ENCODE data around the gene NCS1. TPM values are rescaled to one million over a fixed set of nuclear protein-coding genes. Genes with fewer than 3 reads are reported as not detected.
A peak's percentile ranks its signal among the peaks of the same experiment; 100 is the strongest.

The NCS1 gene
- total RNA-seq, 4 donors from 2014 or later: 105 to 231 (median 127) TPM

DNA sequence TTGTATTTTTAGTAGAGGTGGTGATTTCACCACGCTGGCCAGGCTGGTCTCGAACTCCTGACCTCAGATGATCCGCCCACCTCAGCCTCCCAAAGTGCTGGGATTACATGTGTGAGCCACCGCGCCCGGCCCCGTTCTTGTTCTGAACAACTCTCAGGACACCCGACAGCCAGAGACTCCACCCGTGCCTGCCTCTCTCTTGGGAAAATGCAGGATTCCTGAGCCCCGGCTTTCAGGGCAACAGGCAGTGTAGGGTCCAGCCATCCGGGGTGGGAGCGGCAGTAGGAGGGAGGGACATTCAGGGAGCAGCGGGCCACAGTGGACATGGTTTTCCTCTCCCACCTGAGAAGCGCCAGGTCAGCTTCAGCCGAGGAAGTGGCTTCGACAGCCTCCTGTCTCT is 34.4 kb downstream of the NCS1 start:
- peaks cover 0 to 63% (median 9%) of the 10 kb centered on the region in 3 donors for H3K4me1 ChIP-seq

DNA sequence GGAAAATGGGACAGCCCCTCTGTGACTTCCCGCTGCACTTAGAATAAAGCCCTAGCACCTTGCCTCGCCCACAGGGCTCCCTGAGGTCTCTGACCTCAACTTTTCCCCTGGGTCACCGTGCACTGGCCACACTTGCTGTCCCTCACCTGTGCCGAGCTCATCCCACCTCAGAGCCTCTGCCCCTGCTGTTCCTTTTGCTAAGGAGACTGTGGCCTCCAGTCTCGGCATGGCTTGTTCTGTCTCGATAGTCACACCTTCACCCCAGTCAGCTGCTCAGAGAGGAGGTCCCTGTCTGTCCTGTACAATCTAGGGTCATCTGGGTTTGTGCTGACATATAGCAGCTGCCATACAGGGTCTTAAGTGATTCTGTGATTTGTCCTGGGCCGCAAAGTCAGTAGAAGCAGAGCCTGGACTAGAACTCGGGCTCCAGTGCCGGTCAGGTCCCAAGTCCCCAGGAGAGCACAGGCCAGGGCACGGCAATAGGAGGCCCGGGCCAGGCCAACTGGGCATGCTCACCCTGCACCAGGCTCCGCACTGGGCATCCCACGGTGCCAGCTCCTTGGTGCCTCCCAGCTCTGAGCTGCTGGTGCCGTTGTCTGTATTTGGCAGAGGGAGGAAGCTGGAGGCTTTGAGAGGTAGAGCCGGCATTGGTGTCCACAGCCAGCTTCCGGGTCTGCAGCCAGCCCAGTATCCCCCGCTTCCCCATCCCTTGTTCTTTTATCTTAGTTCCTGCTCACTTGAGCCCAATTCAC is 35.2 kb downstream of the NCS1 start:
- TF ChIP-seq, protein P1, sequence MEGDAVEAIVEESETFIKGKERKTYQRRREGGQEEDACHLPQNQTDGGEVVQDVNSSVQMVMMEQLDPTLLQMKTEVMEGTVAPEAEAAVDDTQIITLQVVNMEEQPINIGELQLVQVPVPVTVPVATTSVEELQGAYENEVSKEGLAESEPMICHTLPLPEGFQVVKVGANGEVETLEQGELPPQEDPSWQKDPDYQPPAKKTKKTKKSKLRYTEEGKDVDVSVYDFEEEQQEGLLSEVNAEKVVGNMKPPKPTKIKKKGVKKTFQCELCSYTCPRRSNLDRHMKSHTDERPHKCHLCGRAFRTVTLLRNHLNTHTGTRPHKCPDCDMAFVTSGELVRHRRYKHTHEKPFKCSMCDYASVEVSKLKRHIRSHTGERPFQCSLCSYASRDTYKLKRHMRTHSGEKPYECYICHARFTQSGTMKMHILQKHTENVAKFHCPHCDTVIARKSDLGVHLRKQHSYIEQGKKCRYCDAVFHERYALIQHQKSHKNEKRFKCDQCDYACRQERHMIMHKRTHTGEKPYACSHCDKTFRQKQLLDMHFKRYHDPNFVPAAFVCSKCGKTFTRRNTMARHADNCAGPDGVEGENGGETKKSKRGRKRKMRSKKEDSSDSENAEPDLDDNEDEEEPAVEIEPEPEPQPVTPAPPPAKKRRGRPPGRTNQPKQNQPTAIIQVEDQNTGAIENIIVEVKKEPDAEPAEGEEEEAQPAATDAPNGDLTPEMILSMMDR (IDR thresholded peaks at IDR 0.05): no peak
- TF ChIP-seq EP300 (IDR thresholded peaks at IDR 0.05) (no peak), POLR2A (IDR thresholded peaks at IDR 0.05) (no peak), POLR2AphosphoS5 (IDR thresholded peaks at IDR 0.05) (no peak)
- peaks cover 0 to 6% of the 10 kb centered on the region in 2 donors for H3K36me3 ChIP-seq
- H3K4me3 ChIP-seq: no peak overlapping the region
- H3K27me3 ChIP-seq: no peaks in the 10 kb centered on the region
- peak overlapping the region; percentile 52 to 98 (median 85) for H3K27ac ChIP-seq
- no peaks in the 10 kb centered on the region for H3K9me3 ChIP-seq
- H3K4me1 ChIP-seq: peaks cover 0 to 63% (median 10%) of the 10 kb centered on the region in 3 donors
- peak; percentile 41 for ATAC-seq
- 57 to 72% methylated on average over 4 to 11 of the region's 17 CpGs for WGBS, 2 donors (ENCODE audit: low coverage in 1 of 2)

More for the DNA sequence above, 34.4 kb downstream of the NCS1 start:
- Histone ChIP-seq H3K9me3 (no peaks in the 10 kb centered on the region), H3K4me3 (no peak overlapping the region), H3K27me3 (no peaks in the 10 kb centered on the region), H3K36me3 (peaks cover 0 to 6% of the 10 kb centered on the region in 2 donors), H3K27ac (peak overlapping the region in 3 of 4 donors; percentile 80 to 98 (median 90))
- WGBS, 2 donors (ENCODE audit: low coverage in 1 of 2): 76 to 100% methylated on average over 2 of the region's 16 CpGs
- ATAC-seq: no peak
- TF ChIP-seq POLR2A (IDR thresholded peaks at IDR 0.05) (no peak), POLR2AphosphoS5 (IDR thresholded peaks at IDR 0.05) (no peak), EP300 (IDR thresholded peaks at IDR 0.05) (no peak)
- TF ChIP-seq, protein P1 (IDR thresholded peaks at IDR 0.05): no peak

DNA sequence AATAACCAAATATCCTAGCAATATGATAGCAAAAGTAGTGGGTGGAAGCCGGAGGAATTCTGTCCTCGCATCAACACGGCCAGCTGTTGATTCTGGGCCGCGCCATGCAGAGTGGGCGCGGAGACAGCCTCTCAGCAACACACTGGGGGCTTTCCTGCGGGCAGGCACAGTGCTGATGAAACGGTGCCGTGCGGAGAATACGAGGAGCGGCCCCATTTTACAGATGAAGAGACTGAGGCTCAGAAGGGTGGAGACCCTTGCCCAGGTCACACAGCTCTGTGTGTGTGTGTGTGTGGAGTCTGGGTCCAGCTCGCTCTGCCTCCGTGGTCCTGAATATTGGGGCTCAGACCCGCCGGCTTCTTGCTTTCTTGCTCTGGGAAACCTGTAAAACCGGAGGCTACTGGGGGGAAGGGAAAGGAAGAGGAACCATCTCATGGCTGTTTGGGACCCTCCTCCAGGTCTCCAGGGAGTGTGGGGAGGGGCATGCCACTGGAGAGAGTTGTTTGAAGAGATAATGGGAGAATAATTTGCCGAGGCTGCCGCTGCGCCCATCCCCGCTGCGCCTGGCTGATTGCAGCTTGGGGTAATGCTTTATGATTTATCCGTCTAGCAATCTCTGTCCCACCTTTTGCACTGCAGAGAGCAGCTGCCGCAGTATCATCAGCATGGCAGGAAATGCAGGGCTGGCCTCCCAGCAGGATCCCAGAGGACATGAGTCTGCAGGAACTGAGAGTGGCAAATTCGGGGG is 36.6 kb downstream of the NCS1 start:
- H3K36me3 ChIP-seq: no peaks in the 10 kb centered on the region
- peak overlapping the region; percentile 80 to 98 (median 86) for H3K27ac ChIP-seq
- H3K9me3 ChIP-seq: no peaks in the 10 kb centered on the region
- H3K27me3 ChIP-seq: no peaks in the 10 kb centered on the region
- ATAC-seq: peak; percentile 3
- no peak overlapping the region for H3K4me3 ChIP-seq
- TF ChIP-seq, protein P1 (IDR thresholded peaks at IDR 0.05): no peak
- TF ChIP-seq POLR2A (IDR thresholded peaks at IDR 0.05): no peak
- no peak for TF ChIP-seq EP300 (IDR thresholded peaks at IDR 0.05)
- no peak for TF ChIP-seq POLR2AphosphoS5 (IDR thresholded peaks at IDR 0.05)
- peaks cover 0 to 75% (median 14%) of the 10 kb centered on the region in 3 donors for H3K4me1 ChIP-seq
- 57 to 72% methylated on average over 6 to 13 of the region's 26 CpGs for WGBS, 2 donors (ENCODE audit: low coverage in 1 of 2)

DNA sequence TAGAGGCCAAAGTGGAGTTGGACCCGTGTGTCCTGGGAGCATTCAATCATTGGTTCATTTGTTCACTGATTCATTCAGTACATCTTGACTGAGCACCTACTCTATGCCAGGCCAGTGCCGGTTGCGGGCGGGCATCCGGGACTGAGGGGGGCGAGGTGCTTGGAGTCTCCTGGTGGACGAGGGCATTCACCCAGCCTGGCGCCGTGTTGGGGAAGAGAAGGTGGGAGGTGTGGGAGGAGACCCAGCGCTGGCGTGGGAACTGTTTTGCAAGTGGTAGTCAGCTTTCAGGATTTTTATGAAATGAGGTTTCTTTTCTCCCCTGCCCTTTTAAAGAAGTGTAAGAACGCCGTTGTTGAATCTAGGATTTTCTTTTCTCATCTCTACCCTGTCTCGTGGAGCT is 37.2 kb downstream of the NCS1 start:
- Histone ChIP-seq H3K9me3 (no peaks in the 10 kb centered on the region), H3K4me3 (no peak overlapping the region), H3K27ac (peak overlapping the region; percentile 80 to 98 (median 86)), H3K4me1 (peaks cover 0 to 82% (median 18%) of the 10 kb centered on the region in 3 donors), H3K27me3 (no peaks in the 10 kb centered on the region), H3K36me3 (no peaks in the 10 kb centered on the region)
- 34 to 43% methylated on average over 7 to 9 of the region's 14 CpGs for WGBS, 2 donors (ENCODE audit: low coverage in 1 of 2)
- TF ChIP-seq POLR2AphosphoS5 (IDR thresholded peaks at IDR 0.05) (peak; percentile 43), POLR2A (IDR thresholded peaks at IDR 0.05) (no peak), EP300 (IDR thresholded peaks at IDR 0.05) (no peak)
- TF ChIP-seq, protein P1 (IDR thresholded peaks at IDR 0.05): no peak
- peak; percentile 69 for ATAC-seq

Measured in gastroesophageal sphincter (tissue), 4 donors.